Measurements from ENCODE around the gene ACOT9.
"Not testable (repeated sequence)": the region's sequence is repeated elsewhere in the genome, so short reads cannot be mapped to it uniquely, and the experiment has no call there.

ACOT9 gene

GRCh38 chrX:23694606-23695005, 48.5 kb downstream of the ACOT9 start:
- DNase-seq (ENCODE audit: low spot score): peak; percentile 58

- no peak for DNase-seq (ENCODE audit: low spot score)
These were observed 50.9 kb downstream of the ACOT9 start for GRCh38 chrX:23692166-23692565.

DNA sequence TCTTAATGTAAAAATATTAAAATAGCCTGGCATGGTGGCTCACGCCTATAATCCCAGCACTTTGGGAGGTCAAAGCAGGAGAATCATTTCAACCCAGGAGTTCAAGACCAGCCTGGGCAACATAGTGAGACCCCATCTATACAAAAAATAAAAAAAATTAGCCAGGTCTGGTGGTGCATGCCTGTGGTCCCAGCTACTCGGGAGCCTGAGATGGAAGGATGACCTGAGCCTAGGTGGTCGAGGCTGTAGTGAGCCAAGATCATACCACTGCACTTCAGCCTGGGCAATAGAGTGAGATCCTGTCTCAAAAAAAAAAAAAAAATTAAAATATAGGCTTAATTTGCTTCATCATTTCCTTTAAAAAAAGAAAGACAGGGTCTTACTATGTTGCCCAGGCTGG, 66.6 kb downstream of the ACOT9 start:
- not testable (repeated sequence) for DNase-seq (ENCODE audit: low spot score)

DNA sequence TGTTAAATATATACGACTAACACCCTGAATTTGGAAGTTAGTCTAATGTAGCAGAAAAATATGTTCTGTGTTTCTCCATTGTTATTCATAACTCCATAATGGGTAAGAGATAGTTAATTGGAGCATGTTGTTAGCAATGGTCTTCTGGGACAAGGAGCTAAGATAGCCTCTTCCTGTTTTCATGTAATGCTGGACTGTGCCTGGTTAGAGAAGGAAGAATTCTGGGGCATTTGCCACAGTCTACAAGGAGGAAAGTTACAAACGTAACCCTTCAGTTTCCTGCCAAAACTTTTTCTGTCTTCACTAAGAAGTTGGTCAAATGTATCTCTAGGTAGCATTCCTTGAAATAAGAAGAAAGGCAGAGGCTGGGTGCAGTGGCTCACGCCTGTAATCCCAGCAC, 70.0 kb downstream of the ACOT9 start:
- DNase-seq (ENCODE audit: low spot score): no peak

DNA sequence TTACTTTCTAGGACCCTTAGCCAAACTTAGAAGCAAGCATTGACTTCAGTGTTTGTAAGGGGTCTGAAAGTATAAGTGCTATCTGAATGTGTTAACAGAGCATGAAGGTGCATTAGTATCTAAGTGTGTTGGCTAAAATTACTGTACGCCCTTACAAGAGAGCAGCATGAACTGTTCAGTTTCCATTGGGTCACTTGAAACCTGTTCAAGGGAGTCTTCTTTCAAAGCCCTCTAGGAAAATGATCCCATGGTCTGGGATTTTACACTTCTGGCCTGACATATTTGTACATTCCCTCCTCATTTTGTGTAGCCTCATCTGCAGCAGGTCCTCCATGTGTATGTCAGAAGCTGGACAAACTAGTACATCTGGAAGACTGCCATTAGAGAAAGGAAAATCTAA, 72.5 kb downstream of the ACOT9 start:
- DNase-seq (ENCODE audit: low spot score): no peak

DNA sequence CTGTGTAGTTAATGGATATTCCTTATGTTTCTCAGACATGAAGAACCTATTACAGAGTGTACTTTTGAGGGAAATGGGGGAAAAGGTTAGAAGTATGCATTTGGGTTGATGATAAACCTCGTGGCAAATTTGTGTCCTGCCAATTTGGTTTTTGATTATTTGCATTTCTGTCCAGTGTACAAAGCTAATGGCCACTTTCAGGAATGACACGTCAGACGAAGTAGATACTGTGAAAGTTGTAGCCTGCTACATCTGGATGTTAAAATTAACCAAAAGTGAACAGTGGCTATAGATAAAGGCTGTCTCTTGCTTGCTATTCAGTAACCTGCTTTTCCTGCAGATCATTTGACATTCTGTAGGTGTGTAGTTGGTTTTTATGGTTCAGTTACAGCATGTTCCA, 74.7 kb downstream of the ACOT9 start:
- no peak for DNase-seq (ENCODE audit: low spot score)

DNA sequence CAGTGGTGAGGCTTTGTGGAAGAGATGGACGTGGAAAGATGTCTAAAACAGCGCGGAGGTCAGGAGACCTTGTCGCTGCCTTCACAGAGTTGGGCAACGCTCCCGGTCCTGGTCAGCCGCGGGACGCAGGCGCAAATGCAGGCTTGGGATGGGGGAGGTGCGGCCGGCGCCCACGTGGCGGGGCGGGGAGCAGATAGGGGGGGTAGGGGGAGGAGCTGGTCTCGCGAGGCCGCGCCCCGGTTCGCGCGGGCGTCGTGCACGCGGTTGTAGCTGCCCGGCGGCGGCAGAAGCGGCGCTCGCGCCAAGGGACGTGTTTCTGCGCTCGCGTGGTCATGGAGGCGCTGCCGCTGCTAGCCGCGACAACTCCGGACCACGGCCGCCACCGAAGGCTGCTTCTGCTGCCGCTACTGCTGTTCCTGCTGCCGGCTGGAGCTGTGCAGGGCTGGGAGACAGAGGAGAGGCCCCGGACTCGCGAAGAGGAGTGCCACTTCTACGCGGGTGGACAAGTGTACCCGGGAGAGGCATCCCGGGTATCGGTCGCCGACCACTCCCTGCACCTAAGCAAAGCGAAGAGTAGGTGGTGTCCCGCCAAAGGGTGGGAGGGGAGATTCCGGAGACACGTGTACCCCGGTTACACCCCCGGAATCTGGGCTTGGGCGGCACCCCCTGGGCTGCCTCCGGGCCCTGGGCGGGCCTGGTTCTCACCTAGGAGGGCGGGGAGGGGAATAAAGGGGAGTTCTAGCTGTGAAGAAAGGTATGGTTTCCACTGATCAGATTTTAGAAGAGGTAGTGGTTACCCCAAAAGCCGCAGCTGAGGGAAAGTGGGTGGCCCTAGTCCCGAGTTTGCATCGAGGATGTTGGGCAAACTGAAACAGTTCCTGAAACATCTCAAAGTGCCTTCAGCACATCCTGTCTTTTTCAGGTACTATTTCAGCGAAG, 75.6 kb downstream of the ACOT9 start, which contains the start of gene PRDX4:
Gene PRDX4, plus strand, starts transcription at position 255 of the 939 bp plus-strand sequence. Its CDS starts 78 bp downstream, at position 333.
- DNase-seq (ENCODE audit: low spot score): peak; percentile 82

GRCh38 chrX:23666282-23666681, 76.8 kb downstream of the ACOT9 start:
- no peak for DNase-seq (ENCODE audit: low spot score)

DNA sequence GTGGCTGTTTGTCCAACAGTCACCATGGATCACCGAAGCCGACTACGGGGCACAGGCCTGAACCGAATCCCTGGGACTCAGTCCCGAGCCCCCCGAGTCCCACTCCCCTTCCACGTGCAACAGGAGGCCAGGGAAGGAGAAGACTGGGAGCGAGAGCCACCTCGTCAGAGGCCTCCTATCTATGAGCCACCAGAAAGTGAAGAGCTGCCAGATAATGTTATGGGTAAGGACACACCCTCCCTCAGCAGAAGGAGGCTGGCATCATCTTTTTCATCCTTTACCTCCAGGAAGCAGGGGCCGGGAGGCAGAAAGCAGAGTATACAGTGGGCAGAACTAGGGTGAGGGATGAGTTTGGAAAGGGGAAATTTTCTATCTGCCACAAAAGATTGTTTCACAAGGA, 78.6 kb downstream of the ACOT9 start:
- no peak for DNase-seq (ENCODE audit: low spot score)

GRCh38 chrX:23662853-23663252, 80.2 kb downstream of the ACOT9 start:
- no peak for DNase-seq (ENCODE audit: low spot score)

DNA sequence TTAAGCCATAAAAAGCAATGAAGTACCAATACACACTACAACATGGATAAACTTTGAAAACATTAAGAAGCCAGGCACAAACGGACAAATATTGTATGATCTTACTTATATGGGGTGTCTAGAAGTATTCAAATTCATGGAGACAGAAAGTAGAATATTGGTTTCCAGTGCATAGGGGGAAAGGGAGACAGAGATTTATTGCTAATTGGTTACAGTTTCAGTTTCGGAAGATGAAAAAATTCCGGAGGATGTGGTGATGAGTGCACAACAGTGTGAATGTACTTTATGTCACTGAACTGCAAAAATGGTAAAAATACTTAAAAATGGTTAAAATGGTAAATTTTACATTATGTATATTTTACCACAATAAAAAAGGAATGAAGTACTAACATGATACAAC, 80.9 kb downstream of the ACOT9 start:
- DNase-seq (ENCODE audit: low spot score): no peak

DNA sequence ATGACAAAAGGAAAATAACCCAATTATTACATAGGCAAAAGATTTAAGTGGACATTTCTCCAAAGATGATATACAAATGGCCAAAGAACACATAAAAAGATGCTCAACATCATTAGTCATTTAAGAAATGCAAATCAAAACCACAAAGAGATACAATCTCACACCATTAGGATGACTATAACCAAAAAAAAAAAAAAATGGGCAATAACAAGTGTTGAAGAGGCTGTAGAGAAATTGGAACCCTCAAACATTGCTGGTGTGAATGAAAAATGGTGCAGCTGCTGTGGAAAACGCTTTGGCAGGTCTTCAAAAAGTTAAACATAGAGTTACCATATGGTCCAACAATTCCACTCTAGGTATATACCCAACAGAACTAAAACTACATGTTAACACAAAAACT, 81.4 kb downstream of the ACOT9 start:
- DNase-seq (ENCODE audit: low spot score): no peak

DNA sequence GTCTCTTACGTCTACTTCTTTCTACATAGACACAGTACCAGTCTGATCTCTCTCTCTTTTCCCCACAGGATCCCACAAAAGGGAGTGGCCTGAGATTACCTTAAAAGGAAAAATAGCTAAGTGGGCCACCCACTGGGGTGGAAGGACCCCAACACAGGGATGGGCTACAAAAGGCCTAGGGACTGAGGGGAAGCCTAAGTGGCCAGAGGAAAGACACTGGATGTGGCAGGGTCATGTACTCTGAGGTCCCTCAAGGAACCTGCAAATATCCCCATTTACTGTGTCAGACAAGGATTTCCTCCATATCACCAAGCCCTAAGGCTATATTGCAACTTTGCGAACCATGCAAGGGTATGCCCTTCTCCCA, 82.3 kb downstream of the ACOT9 start:
- DNase-seq (ENCODE audit: low spot score): no peak

- not testable (repeated sequence) for DNase-seq (ENCODE audit: low spot score)
These were observed 82.9 kb downstream of the ACOT9 start for GRCh38 chrX:23660083-23660765.

DNA sequence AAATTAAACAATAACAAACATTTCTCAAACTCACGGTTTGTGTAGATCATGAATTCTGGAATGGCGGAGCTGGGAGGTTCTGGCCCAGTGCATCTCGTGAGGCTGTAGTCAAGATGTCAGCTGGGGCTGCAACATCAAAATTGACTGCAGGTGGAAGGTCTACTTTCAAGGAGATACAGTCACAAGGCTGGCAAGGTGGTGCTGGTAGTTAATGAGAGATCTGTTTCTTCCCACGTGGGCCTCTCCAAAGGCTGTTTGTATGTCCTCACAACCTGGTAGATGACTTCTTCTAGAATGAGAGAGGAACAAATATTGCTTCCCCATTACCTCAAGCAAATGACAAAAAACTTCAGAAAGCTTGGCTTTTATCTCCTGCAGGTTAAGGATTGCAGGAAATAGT, 83.7 kb downstream of the ACOT9 start:
- no peak for DNase-seq (ENCODE audit: low spot score)

GRCh38 chrX:23656684-23657083, 86.4 kb downstream of the ACOT9 start:
- DNase-seq (ENCODE audit: low spot score): no peak

DNA sequence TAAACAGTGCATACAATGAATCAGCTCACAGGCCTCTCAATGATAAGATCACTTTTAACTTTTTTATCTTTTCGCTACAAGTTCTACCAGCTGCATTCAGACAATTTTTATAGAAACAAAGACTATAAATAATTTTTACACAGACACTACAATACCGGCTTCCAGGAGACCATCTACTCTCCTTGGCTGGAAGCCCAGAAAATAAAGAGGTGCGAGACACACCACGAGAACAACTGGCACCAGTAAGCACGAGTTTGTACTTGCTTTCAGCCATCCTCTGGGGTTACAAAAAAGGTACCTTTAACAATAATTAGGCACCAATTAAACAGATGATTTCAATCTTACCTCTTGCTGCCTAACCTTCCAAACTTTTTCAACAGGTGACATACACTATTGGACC, 87.0 kb downstream of the ACOT9 start:
- DNase-seq (ENCODE audit: low spot score): no peak
